ENCODE results near the gene SOD3. TPM values are rescaled to one million over a fixed set of nuclear protein-coding genes. Genes with fewer than 3 reads are reported as not detected.

SOD3 gene
- total RNA-seq, 1 donor from 2014 or later, result 0.75 TPM

DNA sequence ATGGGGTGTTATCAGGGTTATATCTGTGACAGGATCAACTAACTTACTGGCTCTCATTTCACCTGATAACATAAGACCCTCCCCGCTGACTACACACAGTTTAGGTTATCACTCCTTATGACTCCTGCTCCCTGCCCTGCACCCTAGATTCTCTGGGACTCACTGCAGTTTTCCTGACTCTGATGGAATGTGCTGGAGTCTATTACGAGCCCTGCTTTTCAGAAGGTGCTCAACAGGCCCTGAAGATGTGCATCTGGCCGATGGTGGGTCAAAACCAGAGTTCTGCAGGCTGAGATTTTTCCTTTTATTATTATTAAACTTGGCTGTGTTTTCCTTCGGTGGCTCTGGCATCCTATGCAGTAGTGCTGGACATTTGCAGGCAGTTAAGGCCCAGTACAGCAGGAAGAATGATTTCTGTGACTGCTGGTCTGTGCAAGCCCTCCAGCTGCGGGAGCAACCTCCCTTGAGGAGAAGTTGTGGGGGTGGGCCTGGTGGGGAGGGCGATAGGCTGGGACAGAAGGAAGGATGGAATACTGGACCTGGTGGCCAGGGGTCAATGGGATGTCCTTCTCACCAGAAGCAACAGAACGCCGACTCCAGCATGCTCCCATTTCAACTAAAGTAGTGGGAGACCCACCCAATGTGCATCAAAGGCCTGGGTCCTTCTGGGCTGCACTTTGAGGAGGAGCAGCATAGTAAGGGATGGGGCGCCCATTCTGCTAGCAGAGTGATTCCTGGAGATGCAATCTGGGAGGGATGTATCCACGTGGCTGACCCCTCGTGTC, 11.0 kb downstream of the SOD3 start:
- no peak for DNase-seq (ENCODE audit: low read depth)
- TF ChIP-seq, protein P1, sequence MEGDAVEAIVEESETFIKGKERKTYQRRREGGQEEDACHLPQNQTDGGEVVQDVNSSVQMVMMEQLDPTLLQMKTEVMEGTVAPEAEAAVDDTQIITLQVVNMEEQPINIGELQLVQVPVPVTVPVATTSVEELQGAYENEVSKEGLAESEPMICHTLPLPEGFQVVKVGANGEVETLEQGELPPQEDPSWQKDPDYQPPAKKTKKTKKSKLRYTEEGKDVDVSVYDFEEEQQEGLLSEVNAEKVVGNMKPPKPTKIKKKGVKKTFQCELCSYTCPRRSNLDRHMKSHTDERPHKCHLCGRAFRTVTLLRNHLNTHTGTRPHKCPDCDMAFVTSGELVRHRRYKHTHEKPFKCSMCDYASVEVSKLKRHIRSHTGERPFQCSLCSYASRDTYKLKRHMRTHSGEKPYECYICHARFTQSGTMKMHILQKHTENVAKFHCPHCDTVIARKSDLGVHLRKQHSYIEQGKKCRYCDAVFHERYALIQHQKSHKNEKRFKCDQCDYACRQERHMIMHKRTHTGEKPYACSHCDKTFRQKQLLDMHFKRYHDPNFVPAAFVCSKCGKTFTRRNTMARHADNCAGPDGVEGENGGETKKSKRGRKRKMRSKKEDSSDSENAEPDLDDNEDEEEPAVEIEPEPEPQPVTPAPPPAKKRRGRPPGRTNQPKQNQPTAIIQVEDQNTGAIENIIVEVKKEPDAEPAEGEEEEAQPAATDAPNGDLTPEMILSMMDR (IDR thresholded peaks at IDR 0.05; ENCODE audit: insufficient read depth, low read length, poor library complexity, severe bottlenecking), result no peak
- Histone ChIP-seq H3K27me3 (ENCODE audit: control insufficient read depth, insufficient read depth, low read length) (peaks cover 6% of the 10 kb centered on the region), H3K4me3 (ENCODE audit: low read depth, low read length) (no peak overlapping the region), H3K36me3 (ENCODE audit: control insufficient read depth, insufficient read depth, low read length) (no peaks in the 10 kb centered on the region)

DNA sequence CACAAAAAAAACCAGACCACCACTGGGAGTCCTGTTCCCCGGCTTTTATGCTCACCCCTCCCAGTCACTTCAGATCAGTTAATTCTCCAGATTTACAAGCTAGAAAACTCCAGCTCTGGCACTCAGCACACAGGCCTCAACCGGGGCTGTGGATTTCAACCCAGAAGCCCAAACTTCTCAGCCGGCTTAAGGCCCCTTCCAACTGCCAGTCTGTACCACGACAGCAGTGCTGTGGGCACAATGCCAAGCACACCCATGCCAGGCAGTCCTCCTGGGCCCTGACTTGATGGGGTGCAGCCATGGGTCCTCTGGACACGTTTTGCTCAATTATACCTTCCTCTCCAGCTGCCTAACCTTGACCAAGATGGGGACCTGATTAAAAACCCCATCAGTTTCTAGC, 12.2 kb downstream of the SOD3 start:
- H3K36me3 ChIP-seq (ENCODE audit: control insufficient read depth, insufficient read depth, low read length), result no peaks in the 10 kb centered on the region
- TF ChIP-seq, protein P1 (IDR thresholded peaks at IDR 0.05; ENCODE audit: insufficient read depth, low read length, poor library complexity, severe bottlenecking), result no peak
- H3K4me3 ChIP-seq (ENCODE audit: low read depth, low read length), result no peak overlapping the region
- no peak for DNase-seq (ENCODE audit: low read depth)
- peaks cover under 1% of the 10 kb centered on the region for H3K27me3 ChIP-seq (ENCODE audit: control insufficient read depth, insufficient read depth, low read length)

DNA sequence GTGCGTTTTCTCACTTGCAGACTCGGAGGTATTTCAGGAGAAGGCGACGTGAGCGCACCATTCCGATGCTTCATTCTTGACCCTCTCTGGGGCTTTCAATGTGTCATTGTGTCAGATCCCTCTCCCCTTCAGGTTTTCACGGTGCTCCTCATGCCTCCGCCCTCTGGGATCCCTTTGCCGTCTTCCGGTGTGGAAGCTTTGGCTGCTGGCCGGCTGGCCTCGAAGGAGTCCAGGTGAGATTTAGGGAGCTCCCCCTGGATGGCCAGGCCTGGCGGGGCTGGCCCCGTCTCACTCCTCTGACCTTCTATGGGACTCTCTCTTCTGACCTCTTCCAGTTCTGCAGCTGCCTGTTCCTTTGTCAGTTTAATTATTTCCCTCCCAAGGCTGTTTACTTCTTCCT, 12.9 kb downstream of the SOD3 start:
- no peak overlapping the region for H3K4me3 ChIP-seq (ENCODE audit: low read depth, low read length)
- no peaks in the 10 kb centered on the region for H3K36me3 ChIP-seq (ENCODE audit: control insufficient read depth, insufficient read depth, low read length)
- H3K27me3 ChIP-seq (ENCODE audit: control insufficient read depth, insufficient read depth, low read length), result no peaks in the 10 kb centered on the region
- TF ChIP-seq, protein P1 (IDR thresholded peaks at IDR 0.05; ENCODE audit: insufficient read depth, low read length, poor library complexity, severe bottlenecking), result no peak
- no peak for DNase-seq (ENCODE audit: low read depth)

DNA sequence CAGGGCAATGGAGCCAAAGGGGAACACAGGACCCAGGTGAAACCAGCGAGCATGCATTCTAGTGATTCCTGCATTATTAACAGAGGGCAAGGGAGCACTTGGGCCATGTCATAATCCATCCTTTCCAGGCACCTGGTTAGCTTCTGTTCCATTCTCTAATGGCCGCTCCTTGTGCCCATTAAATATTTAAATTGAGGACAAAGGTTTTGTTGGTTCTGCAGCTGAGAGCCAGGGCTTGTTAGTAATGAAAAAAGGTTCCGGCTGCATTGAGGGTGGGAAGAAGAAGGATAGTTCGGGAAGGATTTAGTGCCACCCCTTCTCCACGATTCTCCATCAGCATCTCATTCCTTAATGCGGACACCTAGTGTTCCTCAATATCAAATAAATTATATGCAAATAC, 13.6 kb downstream of the SOD3 start:
- no peaks in the 10 kb centered on the region for H3K27me3 ChIP-seq (ENCODE audit: control insufficient read depth, insufficient read depth, low read length)
- H3K4me3 ChIP-seq (ENCODE audit: low read depth, low read length), result no peak overlapping the region
- H3K36me3 ChIP-seq (ENCODE audit: control insufficient read depth, insufficient read depth, low read length), result no peaks in the 10 kb centered on the region
- TF ChIP-seq, protein P1 (IDR thresholded peaks at IDR 0.05; ENCODE audit: insufficient read depth, low read length, poor library complexity, severe bottlenecking), result no peak
- no peak for DNase-seq (ENCODE audit: low read depth)

DNA sequence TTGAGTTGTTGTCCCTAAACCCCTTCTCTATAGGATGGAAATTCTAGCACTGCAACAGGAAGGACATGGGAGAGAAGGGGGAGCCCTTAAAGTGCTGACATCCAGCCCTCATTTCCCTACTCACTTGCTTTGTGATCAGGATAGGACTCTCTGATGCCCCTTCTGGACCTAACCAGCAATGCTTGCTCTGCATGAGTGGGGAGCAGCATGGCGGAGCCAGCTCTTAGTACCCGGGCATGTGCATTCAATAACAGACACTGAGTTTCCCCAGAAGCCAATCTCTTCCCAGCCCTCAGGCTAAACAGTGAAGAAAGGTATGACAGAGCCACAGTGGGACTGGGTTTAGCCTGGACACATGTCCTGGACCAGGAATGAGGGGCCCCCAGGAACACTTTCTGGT, 14.0 kb downstream of the SOD3 start:
- Histone ChIP-seq H3K4me3 (ENCODE audit: low read depth, low read length) (no peak overlapping the region), H3K27me3 (ENCODE audit: control insufficient read depth, insufficient read depth, low read length) (no peaks in the 10 kb centered on the region), H3K36me3 (ENCODE audit: control insufficient read depth, insufficient read depth, low read length) (no peaks in the 10 kb centered on the region)
- TF ChIP-seq, protein P1 (IDR thresholded peaks at IDR 0.05; ENCODE audit: insufficient read depth, low read length, poor library complexity, severe bottlenecking), result peak; percentile 2
- DNase-seq (ENCODE audit: low read depth), result no peak
